GM12878 (cell line): ENCODE results near the gene MAPK8. TPM values are rescaled to one million over a fixed set of nuclear protein-coding genes. Genes with fewer than 3 reads are reported as not detected.

ENCODE experiments used
- ATAC-seq: fragments of 200-7000 bp; cut with Tn5 transposase; 3 replicates; pipeline ENCODE4 v1.9.1; 2020; ENCODE audit warnings: mild to moderate bottlenecking, moderate library complexity
- BruUV-seq: library from RNA; stranded (reverse); fragments of 400-500 nt; replicated peaks from 2 replicates; lab custom pipeline; 2021; lab: Mats Ljungman, UMichigan
- CTCF ChIA-PET: fragments of 300-600 bp; sonication (Branson Sonifier 250); formaldehyde crosslinking; extraction: SDS; loops from one replicate; lab custom pipeline; 2021; ENCODE audit warnings: inconsistent platforms; lab: Yijun Ruan, JAX
- POLR2A ChIA-PET: fragments of 350-600 bp; formaldehyde crosslinking; extraction: SDS; loops from one replicate; lab custom pipeline; 2021; ENCODE audit warnings: inconsistent platforms; lab: Charles Lee
- RAD21 ChIA-PET: fragments of 300-600 bp; sonication (Branson Sonifier 250); formaldehyde crosslinking; loops from one replicate; lab custom pipeline; 2023; ENCODE audit warnings: antibody characterized with exemption; ENCODE audit not compliant: unreplicated experiment; lab: Charles Lee
- SMC1A ChIA-PET: fragments of 300-600 bp; sonication (Branson Sonifier 250); formaldehyde crosslinking; loops from one replicate; lab custom pipeline; 2023; ENCODE audit not compliant: unreplicated experiment, uncharacterized antibody; lab: Charles Lee
- DNase-seq: peaks from one replicate; pipeline ENCODE4 v3.0.0-alpha.2; 2011; ENCODE audit warnings: low read depth, low spot score
- FAIRE-seq: peaks from 3 replicates; lab custom pipeline; 2011; peaks lifted over from hg19 to GRCh38; lab: Jason Lieb, UNC
- H2AFZ ChIP-seq: 2 replicates; pipeline ENCODE4 v1.6.0; 2011; ENCODE audit warnings: low read depth, low read length, control low read depth; ENCODE audit not compliant: control insufficient read depth
- H3K27ac ChIP-seq: 2 replicates; pipeline ENCODE4 v1.5.1; 2011; ENCODE audit warnings: control low read depth; ENCODE audit not compliant: control insufficient read depth, insufficient read depth
- H3K27me3 ChIP-seq, 2 experiments: replicated peaks in 1 of 2; 2 replicates each; pipeline versions ENCODE4 v1.6.0 to v1.6.1; 2011; ENCODE audit warnings: low read length in 1 of 2; ENCODE audit not compliant: control insufficient read depth in 2 of 2, insufficient read depth in 2 of 2
- H3K36me3 ChIP-seq, 2 experiments: 2 replicates each; pipeline ENCODE4 v1.5.1; 2011; ENCODE audit warnings: low read length in 1 of 2; ENCODE audit not compliant: control insufficient read depth in 2 of 2, insufficient read depth in 2 of 2
- H3K4me1 ChIP-seq: 2 replicates; pipeline ENCODE4 v1.6.1; 2011; ENCODE audit warnings: mild to moderate bottlenecking, low read length, moderate library complexity, mixed read lengths; ENCODE audit not compliant: control insufficient read depth, insufficient read depth
- H3K4me2 ChIP-seq: 2 replicates; pipeline ENCODE4 v1.6.0; 2011; ENCODE audit warnings: control low read depth; ENCODE audit not compliant: control insufficient read depth, insufficient read depth
- H3K4me3 ChIP-seq: fragments of 200-600 bp; sonication (generic); 2 replicates; pipeline ENCODE4 v1.5.1; 2016
- H3K79me2 ChIP-seq: 2 replicates; pipeline ENCODE4 v1.6.0; 2011; ENCODE audit warnings: low read length; ENCODE audit not compliant: control insufficient read depth, insufficient read depth
- H3K9ac ChIP-seq: 2 replicates; pipeline ENCODE4 v1.8.0; 2011; ENCODE audit warnings: low read length, control low read depth, mixed read lengths; ENCODE audit not compliant: control insufficient read depth, insufficient read depth
- H3K9me3 ChIP-seq: replicated peaks from 3 replicates; pipeline ENCODE4 v1.5.1; 2011; ENCODE audit warnings: mild to moderate bottlenecking, low read length; ENCODE audit not compliant: control insufficient read depth, insufficient read depth
- H4K20me1 ChIP-seq: 2 replicates; pipeline ENCODE4 v1.6.0; 2011; ENCODE audit not compliant: control insufficient read depth, insufficient read depth
- ATF7 ChIP-seq: fragments of 450-650 bp; IDR thresholded peaks from 2 replicates; pipeline ENCODE4 v1.6.1; 2016; ENCODE audit warnings: low read depth, mild to moderate bottlenecking
- CBX3 ChIP-seq: fragments of 200-600 bp; sonication (generic); IDR thresholded peaks from 2 replicates; pipeline ENCODE4 v1.6.1; 2016; ENCODE audit warnings: low read depth, borderline replicate concordance
- CBX5 ChIP-seq: sonication (generic); IDR thresholded peaks from 2 replicates; pipeline ENCODE4 v1.6.1; 2016; ENCODE audit warnings: low read depth, moderate library complexity, mild to moderate bottlenecking, inconsistent platforms
- CREM ChIP-seq: IDR thresholded peaks from 2 replicates; pipeline ENCODE4 v1.6.1; 2014; ENCODE audit warnings: antibody characterized with exemption, low read depth
- DPF2 ChIP-seq: fragments of 450-650 bp; IDR thresholded peaks from 2 replicates; pipeline ENCODE4 v1.6.1; 2017; ENCODE audit warnings: mild to moderate bottlenecking
- EGR1 ChIP-seq, 2 experiments: IDR thresholded peaks; 1 replicate in 1 of 2; 2 replicates in 1 of 2; pipeline ENCODE4 v1.6.1; 2011 to 2012; ENCODE audit warnings: low read depth in 2 of 2, low read length in 2 of 2, borderline replicate concordance in 1 of 2, mild to moderate bottlenecking in 1 of 2, moderate library complexity in 1 of 2
- SIN3A ChIP-seq: IDR thresholded peaks from 2 replicates; pipeline ENCODE4 v1.6.1; 2012; ENCODE audit warnings: low read depth, low read length, improper control_type of control experiment
- SMAD1 ChIP-seq: fragments of 450-650 bp; IDR thresholded peaks from 2 replicates; pipeline ENCODE4 v1.6.1; 2018; ENCODE audit warnings: mild to moderate bottlenecking, low read depth; ENCODE audit not compliant: partially characterized antibody
- TCF3 ChIP-seq: IDR thresholded peaks from 2 replicates; pipeline ENCODE4 v1.6.1; 2012; ENCODE audit warnings: low read depth, mild to moderate bottlenecking, low read length, borderline replicate concordance; ENCODE audit not compliant: insufficient read depth
- WGBS: methylation state at CpG from one replicate; pipeline ENCODE4 v1.1.6; 2016; ENCODE audit warnings: low lambda C conversion rate; ENCODE audit not compliant: insufficient replicate concordance, insufficient coverage; ENCODE audit errors: missing lambda C conversion rate; 5-methylcytosine and 5-hydroxymethylcytosine counted together
- in situ Hi-C: fragments of 300-500 bp; cut with MboI; formaldehyde crosslinking; loops from 9 replicates; pipeline ENCODE4 v1.14.3; 2018; ENCODE audit warnings: mixed read lengths
- intact Hi-C: fragments of 100-400 bp; cut with micrococcal nuclease; formaldehyde crosslinking; loops from one replicate; pipeline ENCODE4 v1.14.2; 2022; ENCODE audit not compliant: unreplicated experiment
- polyA plus RNA-seq, 11 experiments: library from polyadenylated mRNA; depleted of rRNA in 4 of 11; unstranded in 6 of 11; stranded (reverse) in 5 of 11; fragments of >200 nt; fragmentation: Nextera tagmentation in 4 of 11; fragmentation: Illumina TruSeq in 1 of 11; extraction: Ambion mirVana in 4 of 11; extraction: Trizol in 1 of 11; gene quantifications; 1 replicate in 1 of 11; 2 replicates in 10 of 11; pipeline versions ENCODE4 v1.2.1 to v1.2.3, GENCODE V29; 2011 to 2016; ENCODE audit warnings: inconsistent platforms in 2 of 11, missing spikeins in 2 of 11, low read depth in 1 of 11
- total RNA-seq, 4 experiments: library from RNA; depleted of rRNA in 3 of 4; stranded (reverse); fragments of >200 nt in 3 of 4; fragmentation: Illumina TruSeq in 1 of 4; extraction: Trizol in 1 of 4; gene quantifications; 2 replicates each; pipeline versions ENCODE4 v1.2.1 to v1.2.3, GENCODE V29; 2013 to 2021
- TF ChIP-seq, protein P1 (sequence below): IDR thresholded peaks from 2 replicates; pipeline ENCODE4 v1.6.1; 2012; ENCODE audit warnings: low read length, inconsistent platforms
- TF ChIP-seq, protein P2 (sequence below): fragments of 450-650 bp; IDR thresholded peaks from 2 replicates; pipeline ENCODE4 v1.6.1; 2017; ENCODE audit warnings: low read depth, mild to moderate bottlenecking, moderate library complexity

Gene MAPK8
- total and polyA plus RNA-seq, 10 of the 15 experiments (the other 5 are each of a cell fraction or from before 2014, with no cell fraction given), result 3.9 to 102 (median 40.0) TPM

DNA sequence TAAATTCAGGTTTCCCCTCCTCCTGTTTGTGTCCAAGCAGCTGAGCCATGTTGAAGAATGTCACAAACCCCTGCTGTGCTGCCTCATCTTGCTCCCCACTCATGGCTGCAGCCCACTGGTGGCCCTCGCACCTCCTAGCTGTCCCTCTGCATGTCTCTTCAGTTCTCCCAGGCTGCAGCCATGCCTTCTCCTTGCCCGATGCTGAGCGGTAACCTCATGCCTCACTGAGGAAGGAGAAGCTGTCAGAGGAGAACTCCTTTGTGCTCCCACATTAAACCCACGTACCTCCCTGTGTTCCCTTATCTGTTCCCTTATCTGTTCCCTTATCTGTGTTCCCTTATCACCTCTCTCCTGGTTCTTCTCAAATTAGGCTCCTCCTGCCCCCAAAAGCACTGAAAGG, 21.7 kb upstream of the MAPK8 start:
- ATAC-seq, result no peak
- intact Hi-C loops, result loop anchor here (5.0 kb wide), 1 partner anchor 387 kb away; no protein-coding TSS in a partner anchor
- H3K9me3 ChIP-seq, result peaks cover 18% of the 10 kb centered on the region
- RAD21 ChIA-PET, result interaction anchor here (1.5 kb wide), 1 partner anchor 9 kb away, joined by 3 read pairs; no protein-coding TSS in a partner anchor
- TF ChIP-seq TCF3, result no peak
- TF ChIP-seq DPF2, result 0 out of 2 replicates have a peak, but pooled peaks have one; percentile 7
- TF ChIP-seq, all 136 proteins: peak for 1
- Histone ChIP-seq H4K20me1 (no peaks in the 10 kb centered on the region), H3K36me3 (no peaks in the 10 kb centered on the region), H3K4me3 (no peak overlapping the region), H3K4me2 (no peak overlapping the region), H3K9ac (no peak overlapping the region), H3K4me1 (peaks cover 51% of the 10 kb centered on the region), H3K27ac (peak overlapping the region; percentile 38), H3K79me2 (no peaks in the 10 kb centered on the region; the same call in none of the 2 replicates), H3K27me3 (no peaks in the 10 kb centered on the region), H2AFZ (no peak overlapping the region)
- ChIA-PET POLR2A (no interaction called here), CTCF (no interaction called here), SMC1A (interaction anchor here (0.6 to 8.0 kb wide), 2 partner anchors 8 to 18 kb away, joined by 3 to 87 read pairs; partner anchors contain the start of gene FRMPD2)
- in situ Hi-C loops, result no loop called here
- no TSS peak for BruUV-seq
- FAIRE-seq (no peak), DNase-seq (no peak)
- WGBS, result 55% methylated on average over 4 of the region's 4 CpGs

DNA sequence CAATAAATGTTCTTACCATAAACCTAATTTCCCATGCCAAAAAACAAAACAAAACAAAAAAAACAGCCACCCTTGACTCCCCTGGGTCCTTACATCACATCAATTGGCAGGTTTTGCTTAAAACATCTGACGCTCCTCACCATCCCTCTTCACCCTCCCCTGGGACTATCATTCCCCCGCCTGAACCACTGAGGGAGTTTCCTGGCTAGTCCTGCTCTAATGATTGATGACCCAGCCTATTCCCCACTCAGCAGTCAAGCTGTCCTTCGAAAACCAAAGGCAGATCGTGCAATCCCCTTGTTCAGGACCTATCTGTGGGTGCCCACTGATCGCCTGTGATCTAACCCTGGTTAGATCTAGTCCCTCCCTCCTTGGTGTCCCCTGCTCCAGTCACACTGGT, 20.8 kb upstream of the MAPK8 start:
- no peaks in the 10 kb centered on the region for H3K27me3 ChIP-seq
- H3K4me2 ChIP-seq, result no peak overlapping the region
- in situ Hi-C loops, result no loop called here
- FAIRE-seq, result no peak
- H3K4me3 ChIP-seq, result no peak overlapping the region
- intact Hi-C loops, result loop anchor here (5.0 kb wide), 1 partner anchor 387 kb away; no protein-coding TSS in a partner anchor
- H3K27ac ChIP-seq, result peak overlapping the region; percentile 38
- ChIA-PET POLR2A (interaction anchor here (6.7 kb wide), 1 partner anchor 8 kb away, joined by 43 read pairs; no protein-coding TSS in a partner anchor), SMC1A (interaction anchor here (0.6 to 8.0 kb wide), 8 partner anchors 9 to 70 kb away, joined by 3 to 87 read pairs (median 14); partner anchors contain the start of gene FRMPD2), RAD21 (interaction anchor here (0.6 to 4.1 kb wide), 3 partner anchors 8 to 17 kb away, joined by 3 to 34 read pairs (median 3); no protein-coding TSS in a partner anchor), CTCF (interaction anchor here (0.9 to 6.2 kb wide), 2 partner anchors 17 to 24 kb away, joined by 5 to 87 read pairs; partner anchors contain the start of gene MAPK8)
- no peak overlapping the region for H2AFZ ChIP-seq
- H3K36me3 ChIP-seq, result no peaks in the 10 kb centered on the region
- peaks cover 44% of the 10 kb centered on the region for H3K4me1 ChIP-seq
- no peaks in the 10 kb centered on the region for H4K20me1 ChIP-seq
- peak; percentile 56 for ATAC-seq
- peak; percentile 94 for DNase-seq
- BruUV-seq, result no TSS peak
- WGBS, result 17% methylated on average over 5 of the region's 5 CpGs
- no peaks in the 10 kb centered on the region; the same call in none of the 2 replicates for H3K79me2 ChIP-seq
- H3K9me3 ChIP-seq, result peaks cover 16% of the 10 kb centered on the region
- no peak overlapping the region for H3K9ac ChIP-seq
- TF ChIP-seq, protein P1, sequence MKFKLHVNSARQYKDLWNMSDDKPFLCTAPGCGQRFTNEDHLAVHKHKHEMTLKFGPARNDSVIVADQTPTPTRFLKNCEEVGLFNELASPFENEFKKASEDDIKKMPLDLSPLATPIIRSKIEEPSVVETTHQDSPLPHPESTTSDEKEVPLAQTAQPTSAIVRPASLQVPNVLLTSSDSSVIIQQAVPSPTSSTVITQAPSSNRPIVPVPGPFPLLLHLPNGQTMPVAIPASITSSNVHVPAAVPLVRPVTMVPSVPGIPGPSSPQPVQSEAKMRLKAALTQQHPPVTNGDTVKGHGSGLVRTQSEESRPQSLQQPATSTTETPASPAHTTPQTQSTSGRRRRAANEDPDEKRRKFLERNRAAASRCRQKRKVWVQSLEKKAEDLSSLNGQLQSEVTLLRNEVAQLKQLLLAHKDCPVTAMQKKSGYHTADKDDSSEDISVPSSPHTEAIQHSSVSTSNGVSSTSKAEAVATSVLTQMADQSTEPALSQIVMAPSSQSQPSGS, result peak; percentile 86
- TF ChIP-seq CREM (peak; percentile 37; the same call in 1 of the 2 replicates), SIN3A (no peak), CBX5 (no peak), CBX3 (no peak), ATF7 (peak; percentile 93), SMAD1 (peak; percentile 87), EGR1 (IDR thresholded peaks at IDR 0.05; ENCODE audit: borderline replicate concordance in 1 of 2, low read depth in 2 of 2, low read length in 2 of 2) (no peak)
- TF ChIP-seq, protein P2, sequence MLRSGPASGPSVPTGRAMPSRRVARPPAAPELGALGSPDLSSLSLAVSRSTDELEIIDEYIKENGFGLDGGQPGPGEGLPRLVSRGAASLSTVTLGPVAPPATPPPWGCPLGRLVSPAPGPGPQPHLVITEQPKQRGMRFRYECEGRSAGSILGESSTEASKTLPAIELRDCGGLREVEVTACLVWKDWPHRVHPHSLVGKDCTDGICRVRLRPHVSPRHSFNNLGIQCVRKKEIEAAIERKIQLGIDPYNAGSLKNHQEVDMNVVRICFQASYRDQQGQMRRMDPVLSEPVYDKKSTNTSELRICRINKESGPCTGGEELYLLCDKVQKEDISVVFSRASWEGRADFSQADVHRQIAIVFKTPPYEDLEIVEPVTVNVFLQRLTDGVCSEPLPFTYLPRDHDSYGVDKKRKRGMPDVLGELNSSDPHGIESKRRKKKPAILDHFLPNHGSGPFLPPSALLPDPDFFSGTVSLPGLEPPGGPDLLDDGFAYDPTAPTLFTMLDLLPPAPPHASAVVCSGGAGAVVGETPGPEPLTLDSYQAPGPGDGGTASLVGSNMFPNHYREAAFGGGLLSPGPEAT, result peak; percentile 97
